GM12878 (cell line): Measurements from ENCODE around the gene MZT2B. TPM values are rescaled to one million over a fixed set of nuclear protein-coding genes. Genes with fewer than 3 reads are reported as not detected.
"Not testable (repeated sequence)": the region's sequence is repeated elsewhere in the genome, so short reads cannot be mapped to it uniquely, and the experiment has no call there.

ENCODE experiments used
- ATAC-seq: fragments of 200-7000 bp; cut with Tn5 transposase; 3 replicates; pipeline ENCODE4 v1.9.1; 2020; ENCODE audit warnings: mild to moderate bottlenecking, moderate library complexity
- BruUV-seq: library from RNA; stranded (reverse); fragments of 400-500 nt; replicated peaks from 2 replicates; lab custom pipeline; 2021; lab: Mats Ljungman, UMichigan
- CTCF ChIA-PET: fragments of 300-600 bp; sonication (Branson Sonifier 250); formaldehyde crosslinking; extraction: SDS; loops from one replicate; lab custom pipeline; 2021; ENCODE audit warnings: inconsistent platforms; lab: Yijun Ruan, JAX
- POLR2A ChIA-PET: fragments of 350-600 bp; formaldehyde crosslinking; extraction: SDS; loops from one replicate; lab custom pipeline; 2021; ENCODE audit warnings: inconsistent platforms; lab: Charles Lee
- RAD21 ChIA-PET: fragments of 300-600 bp; sonication (Branson Sonifier 250); formaldehyde crosslinking; loops from one replicate; lab custom pipeline; 2023; ENCODE audit warnings: antibody characterized with exemption; ENCODE audit not compliant: unreplicated experiment; lab: Charles Lee
- SMC1A ChIA-PET: fragments of 300-600 bp; sonication (Branson Sonifier 250); formaldehyde crosslinking; loops from one replicate; lab custom pipeline; 2023; ENCODE audit not compliant: unreplicated experiment, uncharacterized antibody; lab: Charles Lee
- DNase-seq: peaks from one replicate; pipeline ENCODE4 v3.0.0-alpha.2; 2011; ENCODE audit warnings: low read depth, low spot score
- FAIRE-seq: peaks from 3 replicates; lab custom pipeline; 2011; peaks lifted over from hg19 to GRCh38; lab: Jason Lieb, UNC
- H2AFZ ChIP-seq: 2 replicates; pipeline ENCODE4 v1.6.0; 2011; ENCODE audit warnings: low read depth, low read length, control low read depth; ENCODE audit not compliant: control insufficient read depth
- H3K27ac ChIP-seq: 2 replicates; pipeline ENCODE4 v1.5.1; 2011; ENCODE audit warnings: control low read depth; ENCODE audit not compliant: control insufficient read depth, insufficient read depth
- H3K27me3 ChIP-seq, 2 experiments: replicated peaks in 1 of 2; 2 replicates each; pipeline versions ENCODE4 v1.6.0 to v1.6.1; 2011; ENCODE audit warnings: low read length in 1 of 2; ENCODE audit not compliant: control insufficient read depth in 2 of 2, insufficient read depth in 2 of 2
- H3K36me3 ChIP-seq, 2 experiments: 2 replicates each; pipeline ENCODE4 v1.5.1; 2011; ENCODE audit warnings: low read length in 1 of 2; ENCODE audit not compliant: control insufficient read depth in 2 of 2, insufficient read depth in 2 of 2
- H3K4me1 ChIP-seq: 2 replicates; pipeline ENCODE4 v1.6.1; 2011; ENCODE audit warnings: mild to moderate bottlenecking, low read length, moderate library complexity, mixed read lengths; ENCODE audit not compliant: control insufficient read depth, insufficient read depth
- H3K4me2 ChIP-seq: 2 replicates; pipeline ENCODE4 v1.6.0; 2011; ENCODE audit warnings: control low read depth; ENCODE audit not compliant: control insufficient read depth, insufficient read depth
- H3K4me3 ChIP-seq: fragments of 200-600 bp; sonication (generic); 2 replicates; pipeline ENCODE4 v1.5.1; 2016
- H3K79me2 ChIP-seq: 2 replicates; pipeline ENCODE4 v1.6.0; 2011; ENCODE audit warnings: low read length; ENCODE audit not compliant: control insufficient read depth, insufficient read depth
- H3K9ac ChIP-seq: 2 replicates; pipeline ENCODE4 v1.8.0; 2011; ENCODE audit warnings: low read length, control low read depth, mixed read lengths; ENCODE audit not compliant: control insufficient read depth, insufficient read depth
- H3K9me3 ChIP-seq: replicated peaks from 3 replicates; pipeline ENCODE4 v1.5.1; 2011; ENCODE audit warnings: mild to moderate bottlenecking, low read length; ENCODE audit not compliant: control insufficient read depth, insufficient read depth
- H4K20me1 ChIP-seq: 2 replicates; pipeline ENCODE4 v1.6.0; 2011; ENCODE audit not compliant: control insufficient read depth, insufficient read depth
- ATF2 ChIP-seq: IDR thresholded peaks from 2 replicates; pipeline ENCODE4 v1.6.1; 2012; ENCODE audit warnings: low read length, inconsistent platforms
- EZH2 ChIP-seq: IDR thresholded peaks from 2 replicates; pipeline ENCODE4 v1.6.1; 2012; ENCODE audit warnings: low read depth, mild to moderate bottlenecking, control low read depth, inconsistent platforms, low read length, borderline replicate concordance; ENCODE audit not compliant: control insufficient read depth
- RBBP5 ChIP-seq: fragments of 200-600 bp; sonication (generic); conservative IDR thresholded peaks from 2 replicates; pipeline ENCODE4 v1.6.1; 2016
- WGBS: methylation state at CpG from one replicate; pipeline ENCODE4 v1.1.6; 2016; ENCODE audit warnings: low lambda C conversion rate; ENCODE audit not compliant: insufficient replicate concordance, insufficient coverage; ENCODE audit errors: missing lambda C conversion rate; 5-methylcytosine and 5-hydroxymethylcytosine counted together
- in situ Hi-C: fragments of 300-500 bp; cut with MboI; formaldehyde crosslinking; loops from 9 replicates; pipeline ENCODE4 v1.14.3; 2018; ENCODE audit warnings: mixed read lengths
- intact Hi-C: fragments of 100-400 bp; cut with micrococcal nuclease; formaldehyde crosslinking; loops from one replicate; pipeline ENCODE4 v1.14.2; 2022; ENCODE audit not compliant: unreplicated experiment
- polyA plus RNA-seq, 11 experiments: library from polyadenylated mRNA; depleted of rRNA in 4 of 11; unstranded in 6 of 11; stranded (reverse) in 5 of 11; fragments of >200 nt; fragmentation: Nextera tagmentation in 4 of 11; fragmentation: Illumina TruSeq in 1 of 11; extraction: Ambion mirVana in 4 of 11; extraction: Trizol in 1 of 11; gene quantifications; 1 replicate in 1 of 11; 2 replicates in 10 of 11; pipeline versions ENCODE4 v1.2.1 to v1.2.3, GENCODE V29; 2011 to 2016; ENCODE audit warnings: inconsistent platforms in 2 of 11, missing spikeins in 2 of 11, low read depth in 1 of 11
- total RNA-seq, 4 experiments: library from RNA; depleted of rRNA in 3 of 4; stranded (reverse); fragments of >200 nt in 3 of 4; fragmentation: Illumina TruSeq in 1 of 4; extraction: Trizol in 1 of 4; gene quantifications; 2 replicates each; pipeline versions ENCODE4 v1.2.1 to v1.2.3, GENCODE V29; 2013 to 2021

MZT2B gene
- total and polyA plus RNA-seq, 10 of the 15 experiments (the other 5 are each of a cell fraction or from before 2014, with no cell fraction given): 6.3 to 399 (median 198) TPM

GRCh38 chr2:130152816-130153595 lies 29.1 kb upstream of the MZT2B start (continued):
- TF ChIP-seq ATF2 (no peak), RBBP5 (no peak), EZH2 (no peak)

GRCh38 chr2:130153721-130154422 lies 28.2 kb upstream of the MZT2B start:
- H3K4me3 ChIP-seq, POLR2A ChIA-PET, ATAC-seq, H2AFZ ChIP-seq, H3K9ac ChIP-seq, RAD21 ChIA-PET, DNase-seq, H3K4me2 ChIP-seq, FAIRE-seq, SMC1A ChIA-PET, intact Hi-C loops, BruUV-seq, H3K9me3 ChIP-seq, H3K27me3 ChIP-seq, H4K20me1 ChIP-seq, H3K27ac ChIP-seq, H3K79me2 ChIP-seq: not testable (repeated sequence)
- in situ Hi-C loops: loop anchor here (10.0 kb wide), 1 partner anchor 1521 kb away; no protein-coding TSS in a partner anchor
- peaks cover 0 to 21% of the 10 kb centered on the region in 2 experiments; a peak in 2 of 4 replicates for H3K36me3 ChIP-seq
- peaks cover 18% of the 10 kb centered on the region for H3K4me1 ChIP-seq
- CTCF ChIA-PET: interaction anchor here (0.6 kb wide), 1 partner anchor 1487 kb away, joined by 3 read pairs; no protein-coding TSS in a partner anchor
- whole genome bisulfite sequencing: 94% methylated on average over 21 of the region's 23 CpGs

- peaks cover 18% of the 10 kb centered on the region for H3K4me1 ChIP-seq
- H3K9ac ChIP-seq, BruUV-seq, ATAC-seq, FAIRE-seq, H3K9me3 ChIP-seq, H4K20me1 ChIP-seq, RAD21 ChIA-PET, H3K27me3 ChIP-seq, POLR2A ChIA-PET, H3K4me2 ChIP-seq, H3K4me3 ChIP-seq, H2AFZ ChIP-seq, SMC1A ChIA-PET, H3K27ac ChIP-seq, DNase-seq, intact Hi-C loops, H3K79me2 ChIP-seq: not testable (repeated sequence)
- WGBS: 91% methylated on average over 8 of the region's 8 CpGs
- in situ Hi-C loops: loop anchor here (10.0 kb wide), 1 partner anchor 1520 kb away; no protein-coding TSS in a partner anchor
- CTCF ChIA-PET: interaction anchor here (0.6 kb wide), 1 partner anchor 1487 kb away, joined by 3 read pairs; no protein-coding TSS in a partner anchor
- peaks cover 0 to 21% of the 10 kb centered on the region in 2 experiments; a peak in 2 of 4 replicates for H3K36me3 ChIP-seq
Observed at GRCh38 chr2:130154423-130154770, 27.7 kb upstream of the MZT2B start.
